ENCODE data around the gene RNF25.
"Not testable (repeated sequence)": the region's sequence is repeated elsewhere in the genome, so short reads cannot be mapped to it uniquely, and the experiment has no call there.

RNF25 gene

GRCh38 chr2:218703341-218703740 lies 31.5 kb upstream of the RNF25 start:
- Histone ChIP-seq H3K27ac (no peak overlapping the region), H3K4me3 (no peak overlapping the region)
- no peak for DNase-seq (ENCODE audit: low spot score)
- TF ChIP-seq CTCF (IDR thresholded peaks at IDR 0.05), result no peak

- no peak for DNase-seq (ENCODE audit: low spot score)
- no peak for TF ChIP-seq CTCF (IDR thresholded peaks at IDR 0.05)
- no peak overlapping the region for H3K27ac ChIP-seq
- no peak overlapping the region for H3K4me3 ChIP-seq
These were observed 30.0 kb upstream of the RNF25 start for GRCh38 chr2:218701806-218702205.

GRCh38 chr2:218698885-218699284 lies 27.1 kb upstream of the RNF25 start:
- TF ChIP-seq CTCF (IDR thresholded peaks at IDR 0.05), result no peak
- no peak overlapping the region for H3K4me3 ChIP-seq
- no peak for DNase-seq (ENCODE audit: low spot score)
- H3K27ac ChIP-seq, result no peak overlapping the region

- TF ChIP-seq CTCF (IDR thresholded peaks at IDR 0.05), result no peak
- DNase-seq (ENCODE audit: low spot score), result no peak
- Histone ChIP-seq H3K4me3 (no peak overlapping the region), H3K27ac (no peak overlapping the region)
These were observed 22.8 kb upstream of the RNF25 start for GRCh38 chr2:218694405-218695145.

GRCh38 chr2:218691234-218691633 lies 19.4 kb upstream of the RNF25 start:
- H3K27ac ChIP-seq, result no peak overlapping the region
- TF ChIP-seq CTCF (IDR thresholded peaks at IDR 0.05), result no peak
- H3K4me3 ChIP-seq, result no peak overlapping the region
- no peak for DNase-seq (ENCODE audit: low spot score)

- TF ChIP-seq CTCF (IDR thresholded peaks at IDR 0.05), result peak; percentile 36
- H3K4me3 ChIP-seq; DNase-seq (ENCODE audit: low spot score); H3K27ac ChIP-seq: not testable (repeated sequence)
These were observed 15.7 kb upstream of the RNF25 start for GRCh38 chr2:218687400-218688060.

GRCh38 chr2:218680061-218680460 lies 8.3 kb upstream of the RNF25 start:
- DNase-seq (ENCODE audit: low spot score), result no peak
- TF ChIP-seq CTCF (IDR thresholded peaks at IDR 0.05), result no peak
- no peak overlapping the region for H3K27ac ChIP-seq
- H3K4me3 ChIP-seq, result no peak overlapping the region
